Endothelial cell of umbilical vein (primary cell): ENCODE data around the gene PILRA. TPM values are rescaled to one million over a fixed set of nuclear protein-coding genes. Genes with fewer than 3 reads are reported as not detected.

Experiments used
- BruUV-seq: library from RNA; stranded (reverse); fragments of 400-500 nt; replicated peaks from 2 replicates; lab custom pipeline; 2021; lab: Mats Ljungman, UMichigan
- CTCF ChIA-PET: fragments of 300-600, 350-600 bp; sonication (Branson Sonifier 250); formaldehyde crosslinking; loops from one replicate; lab custom pipeline; 2021; ENCODE audit warnings: antibody characterized with exemption, inconsistent platforms; lab: Charles Lee
- POLR2A ChIA-PET: fragments of 300-600, 350-600 bp; sonication (Branson Sonifier 250); formaldehyde crosslinking; loops from one replicate; lab custom pipeline; 2021; ENCODE audit warnings: antibody characterized with exemption, inconsistent platforms; lab: Charles Lee
- DNase-seq: peaks from one replicate; pipeline ENCODE4 v3.0.0-alpha.2; 2011; ENCODE audit warnings: low read depth, low spot score
- FAIRE-seq: peaks from 2 replicates; lab custom pipeline; 2011; peaks lifted over from hg19 to GRCh38; lab: Jason Lieb, UNC
- H2AFZ ChIP-seq: 2 replicates; pipeline ENCODE4 v1.6.0; 2012; ENCODE audit warnings: low read depth, low read length, control low read depth, inconsistent platforms
- H3K27ac ChIP-seq: 2 replicates; pipeline ENCODE4 v1.5.1; 2011; ENCODE audit warnings: low read depth, mild to moderate bottlenecking, control low read depth, low read length, moderate library complexity; ENCODE audit not compliant: insufficient read depth
- H3K27me3 ChIP-seq, 2 experiments: 2 replicates each; pipeline versions ENCODE4 v1.6.0 to v1.6.1; 2011; ENCODE audit warnings: low read length in 2 of 2, mixed read lengths in 1 of 2; ENCODE audit not compliant: control insufficient read depth in 2 of 2, insufficient read depth in 2 of 2
- H3K36me3 ChIP-seq, 2 experiments: 2 replicates in 1 of 2; 3 replicates in 1 of 2; pipeline ENCODE4 v1.5.1; 2011; ENCODE audit warnings: low read length in 2 of 2, mild to moderate bottlenecking in 1 of 2, moderate library complexity in 1 of 2; ENCODE audit not compliant: control insufficient read depth in 2 of 2, insufficient read depth in 2 of 2; ENCODE audit errors: extremely low read depth in 1 of 2
- H3K4me1 ChIP-seq: 3 replicates; pipeline ENCODE4 v1.5.1; 2011; ENCODE audit warnings: mild to moderate bottlenecking, low read length; ENCODE audit not compliant: control insufficient read depth, insufficient read depth; ENCODE audit errors: extremely low read depth
- H3K4me2 ChIP-seq: 2 replicates; pipeline ENCODE4 v1.6.1; 2011; ENCODE audit warnings: low read length, control low read depth, mixed read lengths; ENCODE audit not compliant: insufficient read depth
- H3K4me3 ChIP-seq, 3 experiments: fragments of 200-600 bp in 1 of 3; sonication (generic), shearing (Covaris generic) in 1 of 3; replicated peaks in 1 of 3; 2 replicates each; pipeline ENCODE4 v1.5.1; 2011 to 2016; ENCODE audit warnings: control low read depth in 3 of 3, low read length in 3 of 3, mild to moderate bottlenecking in 2 of 3, inconsistent platforms in 1 of 3, low read depth in 1 of 3, moderate library complexity in 1 of 3; ENCODE audit not compliant: insufficient read depth in 1 of 3
- H3K79me2 ChIP-seq: 2 replicates; pipeline ENCODE4 v1.6.0; 2012; ENCODE audit warnings: low read length, inconsistent platforms; ENCODE audit not compliant: control insufficient read depth, insufficient read depth
- H3K9ac ChIP-seq: replicated peaks from 2 replicates; pipeline ENCODE3; 2011; ENCODE audit warnings: low read length, control low read depth; ENCODE audit not compliant: insufficient read depth; ENCODE audit errors: extremely low read depth
- H3K9me1 ChIP-seq: replicated peaks from 3 replicates; pipeline ENCODE4 v1.6.0; 2011; ENCODE audit warnings: mild to moderate bottlenecking, low read length; ENCODE audit not compliant: control insufficient read depth, insufficient read depth; ENCODE audit errors: extremely low read depth
- H3K9me3 ChIP-seq: replicated peaks from 2 replicates; pipeline ENCODE4 v1.5.1; 2012; ENCODE audit warnings: low read length, inconsistent platforms; ENCODE audit not compliant: control insufficient read depth, insufficient read depth
- H4K20me1 ChIP-seq: replicated peaks from 2 replicates; pipeline ENCODE3; 2011; ENCODE audit warnings: mild to moderate bottlenecking, low read length; ENCODE audit not compliant: control insufficient read depth, insufficient read depth; ENCODE audit errors: extremely low read depth
- EZH2 ChIP-seq: IDR thresholded peaks from 2 replicates; pipeline ENCODE4 v1.6.1; 2012; ENCODE audit warnings: borderline replicate concordance, low read depth, mild to moderate bottlenecking, moderate library complexity, low read length, inconsistent platforms; ENCODE audit not compliant: severe bottlenecking
- FOS ChIP-seq: IDR thresholded peaks from 2 replicates; pipeline ENCODE4 v1.6.1; 2011; ENCODE audit warnings: mild to moderate bottlenecking, low read length, moderate library complexity, borderline replicate concordance; ENCODE audit not compliant: insufficient read depth
- GATA2 ChIP-seq: IDR thresholded peaks from 2 replicates; pipeline ENCODE4 v1.7.0; 2011; ENCODE audit warnings: low read depth, mild to moderate bottlenecking, moderate library complexity, mixed read lengths, low read length; ENCODE audit not compliant: insufficient read length, insufficient read depth
- JUN ChIP-seq: IDR thresholded peaks from 2 replicates; pipeline ENCODE4 v1.6.1; 2011; ENCODE audit warnings: borderline replicate concordance, low read depth; ENCODE audit not compliant: insufficient read length, insufficient read depth
- MYC ChIP-seq: IDR thresholded peaks from one replicate; pipeline ENCODE4 v1.6.1; 2011; ENCODE audit warnings: mild to moderate bottlenecking, low read depth, low read length
- POLR2A ChIP-seq: IDR thresholded peaks from 2 replicates; pipeline ENCODE4 v1.6.1; 2012; ENCODE audit warnings: low read depth, mild to moderate bottlenecking, control low read depth, low read length
- POLR2AphosphoS5 ChIP-seq: IDR thresholded peaks from 2 replicates; pipeline ENCODE4 v1.6.1; 2012; ENCODE audit warnings: low read depth, mild to moderate bottlenecking, control low read depth, low read length, moderate library complexity; ENCODE audit not compliant: insufficient read depth
- dilution Hi-C: fragments of 300-500 bp; cut with MboI; formaldehyde crosslinking; loops from one replicate; pipeline ENCODE4 v1.15.0; 2019; ENCODE audit warnings: low sequenced_read_pairs; ENCODE audit not compliant: extremely low pct_ligation_motif_present
- intact Hi-C: fragments of 100-400 bp; cut with micrococcal nuclease; formaldehyde crosslinking; loops from one replicate; pipeline ENCODE4 v1.10.0; 2022
- polyA plus RNA-seq, 4 experiments: library from polyadenylated mRNA; depleted of rRNA in 3 of 4; stranded (reverse) in 3 of 4; unstranded in 1 of 4; fragments of >200 nt; gene quantifications; 2 replicates each; pipeline versions ENCODE4 v1.2.1 to v1.2.3, GENCODE V29; 2011 to 2012; ENCODE audit warnings: missing spikeins in 1 of 4
- total RNA-seq: library from RNA; stranded (reverse); gene quantifications from 2 replicates; pipeline ENCODE4 v1.2.3, GENCODE V29; 2021
- TF ChIP-seq, protein P1 (sequence below), 2 donors: IDR thresholded peaks; 1 replicate in 1 of 2; 2 replicates in 1 of 2; pipeline ENCODE4 v1.5.1; 2011; ENCODE audit warnings: low read length in 2 of 2, mild to moderate bottlenecking in 2 of 2, moderate library complexity in 2 of 2, control low read depth in 1 of 2, inconsistent platforms in 1 of 2, low read depth in 1 of 2; ENCODE audit not compliant: insufficient read depth in 1 of 2; ENCODE audit errors: extremely low read depth in 1 of 2
- TF ChIP-seq, protein P2 (sequence below): IDR thresholded peaks from 2 replicates; pipeline ENCODE4 v1.6.1; 2011; ENCODE audit not compliant: insufficient read depth, insufficient read length

PILRA gene
- total and polyA plus RNA-seq, 2 donors (not counting 3 experiments of a cell fraction or from before 2014, with no cell fraction given): 0.61 to 1.3 TPM

DNA sequence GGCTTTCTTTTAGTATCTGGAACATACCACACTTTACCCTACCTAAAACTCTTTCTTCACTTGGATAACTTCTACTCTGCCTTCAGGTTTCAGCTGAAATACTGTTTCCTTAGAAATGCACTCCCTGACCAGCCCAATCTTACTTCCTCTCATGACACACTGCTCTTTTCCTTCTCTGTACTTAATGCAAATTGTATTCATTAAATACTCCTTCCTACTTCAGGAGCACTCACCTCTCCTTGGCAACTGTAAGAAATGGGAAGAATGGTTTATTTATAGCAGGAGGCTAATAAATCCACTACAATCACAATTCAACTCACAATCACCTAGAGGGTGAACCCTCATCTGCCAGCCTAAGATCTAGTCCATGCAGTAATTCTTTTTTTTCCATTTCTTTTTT, 40.1 kb downstream of the PILRA start:
- H3K36me3 ChIP-seq: no peaks in the 10 kb centered on the region
- H3K9ac ChIP-seq: no peak overlapping the region
- CTCF ChIA-PET: no interaction called here
- dilution Hi-C loops (no loop called here), intact Hi-C loops (no loop called here)
- no TSS peak for BruUV-seq
- no peaks in the 10 kb centered on the region for H3K9me1 ChIP-seq
- H3K9me3 ChIP-seq: no peaks in the 10 kb centered on the region
- H3K4me3 ChIP-seq: no peak overlapping the region
- no peak overlapping the region for H2AFZ ChIP-seq
- no peak for TF ChIP-seq POLR2A
- no peak for TF ChIP-seq GATA2
- no peaks in the 10 kb centered on the region for H4K20me1 ChIP-seq
- H3K4me1 ChIP-seq: no peaks in the 10 kb centered on the region
- H3K4me2 ChIP-seq: no peak overlapping the region
- H3K79me2 ChIP-seq: no peaks in the 10 kb centered on the region
- peaks cover 19 to 28% of the 10 kb centered on the region in 2 experiments for H3K27me3 ChIP-seq
- FAIRE-seq (no peak), DNase-seq (no peak)
- H3K27ac ChIP-seq: no peak overlapping the region
- POLR2A ChIA-PET: no interaction called here

DNA sequence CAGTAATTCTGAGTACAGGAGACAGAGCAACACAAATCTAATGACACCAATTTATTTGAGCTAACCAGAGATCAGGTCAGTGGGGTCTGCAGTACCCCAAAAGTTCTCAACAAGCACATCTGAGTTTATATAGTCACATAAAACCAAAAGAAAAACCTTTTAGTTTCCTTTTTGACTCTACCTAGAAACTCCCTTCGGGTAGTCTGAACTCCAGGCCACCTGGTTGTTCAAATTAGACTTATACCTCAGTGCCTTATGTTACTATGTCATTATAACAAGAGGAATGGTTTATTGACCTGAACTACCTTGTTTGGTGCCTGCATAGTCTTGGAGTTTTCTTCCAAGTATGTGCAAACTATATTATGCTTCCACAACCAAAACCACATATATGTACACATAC, 40.6 kb downstream of the PILRA start:
- dilution Hi-C loops (no loop called here), intact Hi-C loops (no loop called here)
- Histone ChIP-seq H3K9me3 (no peaks in the 10 kb centered on the region), H3K9ac (no peak overlapping the region), H3K4me3 (no peak overlapping the region), H3K4me2 (no peak overlapping the region), H3K9me1 (no peaks in the 10 kb centered on the region), H3K4me1 (no peaks in the 10 kb centered on the region), H3K27ac (no peak overlapping the region), H4K20me1 (no peaks in the 10 kb centered on the region), H3K36me3 (no peaks in the 10 kb centered on the region), H3K27me3 (peaks cover 16 to 28% of the 10 kb centered on the region in 2 experiments), H3K79me2 (no peaks in the 10 kb centered on the region), H2AFZ (no peak overlapping the region)
- CTCF ChIA-PET: no interaction called here
- FAIRE-seq (no peak), DNase-seq (no peak)
- TF ChIP-seq, protein P1, sequence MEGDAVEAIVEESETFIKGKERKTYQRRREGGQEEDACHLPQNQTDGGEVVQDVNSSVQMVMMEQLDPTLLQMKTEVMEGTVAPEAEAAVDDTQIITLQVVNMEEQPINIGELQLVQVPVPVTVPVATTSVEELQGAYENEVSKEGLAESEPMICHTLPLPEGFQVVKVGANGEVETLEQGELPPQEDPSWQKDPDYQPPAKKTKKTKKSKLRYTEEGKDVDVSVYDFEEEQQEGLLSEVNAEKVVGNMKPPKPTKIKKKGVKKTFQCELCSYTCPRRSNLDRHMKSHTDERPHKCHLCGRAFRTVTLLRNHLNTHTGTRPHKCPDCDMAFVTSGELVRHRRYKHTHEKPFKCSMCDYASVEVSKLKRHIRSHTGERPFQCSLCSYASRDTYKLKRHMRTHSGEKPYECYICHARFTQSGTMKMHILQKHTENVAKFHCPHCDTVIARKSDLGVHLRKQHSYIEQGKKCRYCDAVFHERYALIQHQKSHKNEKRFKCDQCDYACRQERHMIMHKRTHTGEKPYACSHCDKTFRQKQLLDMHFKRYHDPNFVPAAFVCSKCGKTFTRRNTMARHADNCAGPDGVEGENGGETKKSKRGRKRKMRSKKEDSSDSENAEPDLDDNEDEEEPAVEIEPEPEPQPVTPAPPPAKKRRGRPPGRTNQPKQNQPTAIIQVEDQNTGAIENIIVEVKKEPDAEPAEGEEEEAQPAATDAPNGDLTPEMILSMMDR (IDR thresholded peaks at IDR 0.05; ENCODE audit: extremely low read depth in 1 of 2, insufficient read depth in 1 of 2, low read depth in 1 of 2, low read length in 2 of 2): no peak
- TF ChIP-seq JUN: no peak
- no peak for TF ChIP-seq GATA2
- TF ChIP-seq, protein P2, sequence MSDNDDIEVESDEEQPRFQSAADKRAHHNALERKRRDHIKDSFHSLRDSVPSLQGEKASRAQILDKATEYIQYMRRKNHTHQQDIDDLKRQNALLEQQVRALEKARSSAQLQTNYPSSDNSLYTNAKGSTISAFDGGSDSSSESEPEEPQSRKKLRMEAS: no peak
- no peak for TF ChIP-seq EZH2
- no peak for TF ChIP-seq MYC
- TF ChIP-seq POLR2A: no peak
- no peak for TF ChIP-seq FOS
- no peak for TF ChIP-seq POLR2AphosphoS5
- BruUV-seq: no TSS peak
- POLR2A ChIA-PET: no interaction called here
